GM21390 (cell line): ENCODE data around the gene RINL.

Experiments used
- ATAC-seq: cut with Tn5 transposase; IDR thresholded peaks from one replicate; pipeline ENCODE4 v1.9.1; 2021; ENCODE audit not compliant: unreplicated experiment

Gene RINL

DNA sequence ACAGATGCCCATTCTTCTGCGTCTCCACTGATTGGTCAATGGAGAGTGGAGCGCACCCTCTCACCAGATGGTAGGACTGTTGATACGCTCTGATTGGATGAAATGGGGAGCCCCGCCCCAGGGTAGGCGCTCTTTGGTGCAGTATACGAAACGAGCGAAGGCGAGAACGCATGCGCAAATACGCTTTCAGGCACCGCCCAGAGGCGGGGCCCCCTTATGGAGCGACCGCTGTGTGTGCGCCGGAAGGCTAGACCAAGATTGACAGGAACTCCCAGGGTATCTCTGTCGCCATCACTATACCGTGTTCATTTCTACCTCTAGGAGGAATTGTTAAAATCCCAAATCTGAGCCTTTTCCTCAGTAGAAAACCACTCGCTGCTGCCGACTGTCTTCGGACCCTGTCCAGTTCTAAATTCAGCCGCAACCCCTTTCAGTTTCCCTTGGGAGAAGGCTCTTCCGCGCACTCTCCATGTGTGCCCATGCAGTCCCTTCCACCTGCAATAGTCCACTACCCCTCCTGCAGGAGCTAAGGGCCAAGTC is 27.6 kb downstream of the RINL start:
- peak; percentile 55 for ATAC-seq

DNA sequence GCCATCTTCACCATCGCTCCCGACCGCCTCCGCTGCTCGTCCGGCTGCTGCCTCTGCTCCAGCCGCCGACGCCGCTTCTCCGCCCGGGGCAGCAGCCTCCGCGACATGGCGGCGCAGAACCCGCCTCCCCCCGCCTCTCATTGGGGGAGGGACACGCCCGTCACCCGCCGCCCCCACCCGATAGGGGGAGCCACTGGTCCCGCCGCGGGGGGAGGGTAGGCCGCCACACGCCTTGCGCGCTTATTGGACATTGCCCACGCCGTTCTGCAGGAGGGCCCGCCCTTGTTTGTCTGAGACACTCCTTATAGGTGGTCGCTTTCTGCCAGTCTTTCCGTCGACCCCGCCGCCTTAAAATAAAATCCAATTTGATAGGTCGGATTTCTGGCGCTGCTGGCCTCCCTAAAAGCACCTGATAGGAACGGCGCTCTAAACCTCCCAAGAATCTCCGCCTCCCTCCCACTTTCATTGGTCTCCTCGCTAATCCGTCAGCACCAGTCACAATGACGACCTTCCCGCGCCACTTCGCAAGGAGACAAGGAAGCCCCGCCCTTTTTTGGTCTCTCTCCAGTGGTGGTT is 28.1 kb downstream of the RINL start, which contains the start of gene HNRNPL:
TSS of gene HNRNPL (minus strand) at position 127 of the 576 bp plus-strand sequence. CDS start at position 107, 20 bp downstream.
- peak; percentile 51 for ATAC-seq

DNA sequence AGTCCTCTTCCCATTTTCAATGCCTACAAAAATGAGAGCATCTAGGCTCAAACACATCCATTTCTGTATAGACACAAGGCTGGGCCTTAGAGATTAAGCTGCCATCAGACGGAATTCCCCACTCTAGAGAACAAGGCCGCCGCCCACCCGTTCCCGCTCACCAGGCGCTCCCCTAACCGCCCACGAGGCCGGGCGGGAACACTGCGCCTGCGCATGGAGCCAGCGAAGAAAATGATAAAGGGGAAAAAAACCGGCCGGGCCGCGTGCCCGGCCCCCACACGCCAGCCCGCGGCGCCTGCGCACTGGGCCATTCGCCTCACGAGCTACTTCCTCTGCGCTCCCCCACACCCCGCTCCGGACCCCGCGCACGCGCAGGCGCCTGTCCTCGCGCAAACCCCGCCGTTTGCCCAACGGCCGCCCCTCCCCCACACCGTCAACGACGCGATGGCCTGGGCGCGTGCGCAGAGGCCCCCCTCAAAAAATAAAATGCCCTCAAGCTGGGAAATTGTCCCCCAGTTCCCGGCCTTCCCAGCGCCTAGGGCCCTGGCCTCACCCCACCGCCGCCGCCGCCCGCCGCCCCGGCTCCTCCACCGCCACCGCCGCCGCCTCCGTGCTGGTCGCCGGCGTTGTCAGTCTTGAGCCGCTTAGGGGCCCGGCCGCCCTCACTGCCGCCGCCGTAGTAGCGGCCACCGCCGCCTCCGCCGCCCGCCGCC is 28.8 kb downstream of the RINL start:
- ATAC-seq, result no peak

DNA sequence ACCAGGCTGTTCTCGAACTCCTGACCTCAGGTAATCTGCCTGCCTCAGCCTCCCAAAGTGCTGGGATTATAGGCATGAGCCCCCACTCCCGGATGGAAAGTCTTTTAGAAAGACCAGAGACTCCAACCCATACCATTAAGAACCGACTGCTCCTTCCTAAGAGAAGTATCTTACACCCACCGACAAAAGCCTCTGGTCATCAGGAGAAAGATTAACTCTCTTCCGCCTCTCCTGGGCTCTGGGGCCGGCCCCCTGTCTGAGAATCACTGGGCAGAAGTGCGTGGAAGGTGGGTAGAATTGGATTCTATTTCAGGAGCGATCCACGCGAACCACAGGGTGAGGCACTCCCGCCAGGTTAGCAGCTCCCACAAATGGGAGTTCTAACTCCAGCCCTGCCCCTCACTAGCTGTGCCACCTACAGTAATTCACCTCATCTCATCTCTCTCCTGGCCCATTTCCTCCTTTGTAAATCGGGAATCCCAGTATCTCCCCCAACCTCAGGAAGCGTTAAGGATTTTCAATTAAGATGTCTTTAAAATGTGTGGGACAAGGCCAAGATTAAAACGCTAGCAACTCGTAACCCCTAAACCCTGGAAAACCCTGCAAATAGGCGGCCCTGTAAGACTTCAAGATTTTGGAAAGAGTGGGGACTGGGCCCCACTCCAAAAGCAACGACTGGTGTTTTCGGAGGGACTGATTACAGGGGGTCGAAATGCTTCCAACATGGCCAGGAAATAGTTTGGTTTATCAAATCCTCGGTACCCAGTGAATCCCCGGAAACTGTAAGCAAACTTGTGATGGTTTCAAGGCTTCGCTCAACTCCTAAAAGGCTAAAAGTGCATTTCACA is 29.6 kb downstream of the RINL start:
- ATAC-seq, result no peak

DNA sequence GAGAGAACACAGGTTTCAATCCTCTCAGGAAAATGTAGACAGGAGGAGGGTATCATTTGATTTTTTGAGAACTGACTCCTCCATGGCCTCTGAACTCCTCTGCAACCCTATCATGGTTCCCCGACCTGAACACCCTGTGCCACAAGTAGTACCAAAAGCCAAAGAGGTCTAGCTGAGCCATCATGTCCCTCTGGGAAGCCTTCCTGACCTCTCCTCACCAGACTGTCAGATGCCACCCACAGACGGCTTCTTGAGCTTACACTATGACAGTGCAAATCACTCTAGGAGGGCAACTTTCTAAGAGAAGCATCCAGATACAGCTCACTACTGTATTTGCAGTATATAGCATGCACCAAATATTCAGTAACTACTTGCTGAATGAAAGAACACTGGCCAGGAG is 32.0 kb downstream of the RINL start:
- no peak for ATAC-seq

DNA sequence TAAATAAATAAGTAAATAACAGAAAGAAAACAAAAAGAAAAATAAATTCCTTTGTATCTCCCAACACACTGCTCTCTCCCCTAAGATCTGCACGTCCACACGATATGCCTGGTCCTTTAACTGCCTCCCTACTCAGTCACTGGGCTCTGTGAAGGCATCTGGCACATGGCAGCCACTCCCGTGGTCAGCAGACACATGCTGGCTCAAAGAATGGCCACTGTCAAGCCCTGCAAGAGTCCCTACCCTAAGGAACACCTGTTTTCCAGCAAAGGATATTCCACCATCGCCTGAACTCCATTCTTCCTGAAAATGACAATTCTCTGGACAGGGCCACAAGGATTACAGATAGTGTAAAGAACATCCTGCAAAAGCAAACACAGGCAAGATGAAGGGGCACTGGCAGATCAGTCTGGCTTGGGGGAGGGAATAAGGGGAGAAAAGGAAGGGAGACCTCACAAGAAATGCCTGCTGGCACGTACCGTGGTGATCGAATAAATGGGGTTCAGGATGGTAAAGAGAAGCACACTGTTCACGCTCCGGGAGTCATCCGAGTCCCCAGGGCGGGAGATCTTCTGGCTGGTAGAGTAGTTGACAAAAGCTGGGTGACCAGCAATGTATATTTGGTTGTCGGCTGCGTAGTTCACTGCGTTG is 32.6 kb downstream of the RINL start:
- no peak for ATAC-seq

DNA sequence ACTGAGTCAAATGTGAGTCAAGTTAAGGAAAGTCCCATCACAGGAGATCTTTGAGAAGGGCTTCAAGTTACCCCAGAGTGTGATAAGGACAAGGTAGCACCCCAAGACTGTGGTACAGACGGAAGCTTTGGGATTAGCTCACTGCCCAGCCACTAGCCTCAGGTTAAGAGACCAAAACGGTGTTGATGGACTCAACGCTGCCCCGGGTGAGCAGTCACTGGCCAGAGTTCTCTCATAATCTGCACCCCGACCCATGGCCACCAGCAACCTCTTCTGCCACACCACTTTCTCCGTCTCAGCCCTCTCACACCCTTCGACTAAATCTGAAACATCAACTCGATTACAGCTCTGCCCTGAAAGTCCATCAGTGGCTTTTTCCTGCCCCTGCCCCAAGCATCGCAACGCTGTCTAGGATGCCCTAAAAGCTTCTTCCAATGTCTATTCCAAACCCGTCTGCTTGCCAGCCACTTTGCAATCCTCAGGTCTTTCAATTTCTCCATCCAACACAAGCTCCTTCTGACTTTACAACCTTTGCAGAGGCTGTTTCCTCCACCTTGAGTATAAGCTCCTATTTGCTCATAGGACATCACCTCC is 33.9 kb downstream of the RINL start:
- ATAC-seq, result no peak

DNA sequence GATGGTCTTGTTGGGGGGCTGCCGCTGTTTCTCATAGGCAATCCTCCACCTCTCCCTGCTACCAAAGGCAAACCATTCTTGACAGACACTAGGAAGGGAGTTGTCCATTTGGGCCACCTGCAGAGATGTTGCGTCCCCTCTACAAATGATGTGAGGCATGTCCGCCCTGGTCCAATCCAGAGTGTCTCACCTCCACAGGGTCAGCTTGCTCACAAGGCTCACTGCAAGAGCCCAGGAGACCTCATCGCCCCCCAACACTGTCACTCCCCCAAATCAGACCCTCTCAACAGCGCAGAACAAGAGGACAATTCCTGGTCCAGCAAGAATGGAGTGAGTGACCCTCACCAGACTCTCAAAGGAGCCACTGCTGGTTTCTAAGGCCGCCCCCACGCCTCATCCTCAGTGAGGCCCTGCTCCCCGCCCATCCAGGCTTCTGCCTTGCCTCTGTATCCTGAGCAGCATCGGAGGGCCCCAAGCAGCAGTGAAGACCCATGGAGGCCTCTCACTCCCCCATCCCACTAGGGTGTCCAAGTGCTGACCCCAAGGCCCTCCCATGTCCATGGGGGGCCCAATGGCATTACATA is 34.8 kb downstream of the RINL start:
- ATAC-seq, result no peak

DNA sequence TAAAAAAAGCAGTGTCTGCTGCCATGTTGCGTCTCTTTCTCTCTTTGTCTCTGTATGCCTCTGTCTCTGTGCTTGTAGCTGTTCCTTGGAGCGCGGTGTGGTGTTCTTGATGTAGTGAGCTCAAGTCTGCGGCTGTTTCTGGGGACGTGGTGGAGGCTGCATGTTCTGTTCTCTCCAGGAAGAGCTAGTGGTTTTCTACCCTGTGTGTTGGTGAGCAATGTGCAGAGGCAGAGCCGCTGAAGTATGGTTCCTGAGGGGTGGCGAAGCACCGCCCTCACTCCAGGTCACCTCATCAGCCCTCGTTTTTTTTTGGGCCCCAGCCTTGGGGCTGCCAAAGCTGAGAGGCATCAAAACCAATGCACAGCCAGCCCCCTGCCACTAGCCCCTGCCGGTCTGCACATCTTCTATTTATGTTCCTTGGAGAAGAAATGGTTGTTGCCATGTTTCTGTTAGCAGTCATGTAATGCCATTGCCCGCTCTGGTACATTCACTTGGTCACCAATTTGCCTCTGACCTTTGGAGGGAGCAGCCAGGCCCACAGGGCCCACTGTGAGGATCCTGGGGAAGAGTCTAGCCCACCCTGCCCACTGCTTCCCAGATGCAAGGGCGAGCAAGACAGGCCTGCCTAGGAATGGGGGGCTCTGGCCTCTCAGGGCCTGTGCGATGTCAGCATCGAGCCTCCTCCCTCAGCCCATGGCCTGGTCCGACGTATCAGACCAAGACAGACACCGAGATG is 35.5 kb downstream of the RINL start:
- no peak for ATAC-seq

DNA sequence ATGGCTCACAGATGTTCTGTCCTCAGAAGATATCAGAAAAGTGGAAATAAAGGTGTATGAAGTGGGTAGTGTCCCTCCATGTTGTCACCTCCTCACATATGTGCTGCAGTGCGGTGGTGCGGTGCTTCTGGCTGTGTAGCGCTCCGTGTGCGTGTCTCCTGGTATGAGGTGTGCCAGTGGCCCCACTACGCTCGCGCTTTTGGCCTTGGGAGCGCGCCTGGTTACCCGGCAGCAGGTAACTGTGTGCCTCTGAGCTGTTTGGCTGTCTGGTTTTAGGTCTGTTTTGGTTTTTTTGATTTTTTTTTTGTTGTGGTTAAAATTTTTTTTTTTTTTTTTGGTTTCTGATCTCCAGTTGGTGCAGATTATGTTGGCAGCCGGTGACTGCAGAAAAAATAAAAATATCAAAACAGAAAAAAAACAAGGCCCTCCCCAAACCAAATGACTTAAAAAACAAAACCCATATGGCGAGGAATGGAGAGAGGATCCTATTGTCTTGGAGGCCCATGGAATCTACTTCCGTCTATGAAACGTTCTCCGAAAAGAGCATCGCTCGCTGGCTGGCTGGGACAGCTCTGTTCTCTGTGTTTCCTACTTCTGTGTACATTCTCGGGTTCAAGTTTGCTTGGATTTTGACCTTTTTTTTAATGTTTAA is 36.2 kb downstream of the RINL start:
- no peak for ATAC-seq

DNA sequence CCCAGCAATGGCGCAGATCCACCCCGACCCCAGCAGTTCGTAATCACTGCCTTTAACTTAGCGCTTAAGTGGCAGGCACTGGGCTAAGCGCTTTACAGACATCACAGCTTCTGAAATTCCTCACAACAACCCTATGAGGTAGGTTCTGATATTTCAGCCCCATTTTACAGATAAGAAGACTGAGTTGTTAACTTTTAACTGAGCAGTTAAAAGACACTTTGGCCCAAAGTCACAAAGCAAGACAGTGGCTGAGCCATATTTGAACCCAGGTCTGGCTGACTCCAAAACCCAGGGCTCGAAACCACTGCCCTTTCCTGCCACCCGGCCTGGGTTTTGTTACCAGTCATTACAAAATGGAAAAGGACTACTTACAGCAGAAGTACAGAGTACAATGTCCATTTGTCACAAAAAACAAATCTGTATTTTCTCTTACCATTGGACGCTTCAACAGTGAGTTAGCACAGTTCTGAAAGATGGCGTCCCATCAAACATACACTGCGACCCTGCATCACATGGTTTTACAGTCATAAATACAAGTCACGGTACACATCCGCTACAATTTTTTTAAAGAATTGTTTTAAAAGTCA is 36.8 kb downstream of the RINL start:
- no peak for ATAC-seq

DNA sequence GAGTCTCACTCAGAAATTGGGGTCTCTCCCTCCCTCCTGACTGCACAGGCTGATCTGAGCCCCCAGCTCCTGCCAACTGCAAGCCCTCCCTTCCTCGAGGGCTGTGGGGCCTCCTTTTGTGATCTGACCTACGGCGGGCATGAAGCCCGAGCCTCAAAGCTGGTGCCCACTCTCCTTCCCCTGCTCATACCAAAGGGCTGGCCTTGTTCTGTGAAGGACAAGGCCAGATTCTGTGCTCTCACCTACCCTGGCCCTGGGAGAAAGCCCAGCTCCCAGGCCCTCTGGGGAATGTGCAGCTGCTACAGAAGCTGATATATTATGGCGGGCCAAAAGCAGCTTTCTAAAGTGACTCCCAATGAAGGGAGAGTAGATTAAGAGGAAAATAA is 37.5 kb downstream of the RINL start:
- no peak for ATAC-seq

DNA sequence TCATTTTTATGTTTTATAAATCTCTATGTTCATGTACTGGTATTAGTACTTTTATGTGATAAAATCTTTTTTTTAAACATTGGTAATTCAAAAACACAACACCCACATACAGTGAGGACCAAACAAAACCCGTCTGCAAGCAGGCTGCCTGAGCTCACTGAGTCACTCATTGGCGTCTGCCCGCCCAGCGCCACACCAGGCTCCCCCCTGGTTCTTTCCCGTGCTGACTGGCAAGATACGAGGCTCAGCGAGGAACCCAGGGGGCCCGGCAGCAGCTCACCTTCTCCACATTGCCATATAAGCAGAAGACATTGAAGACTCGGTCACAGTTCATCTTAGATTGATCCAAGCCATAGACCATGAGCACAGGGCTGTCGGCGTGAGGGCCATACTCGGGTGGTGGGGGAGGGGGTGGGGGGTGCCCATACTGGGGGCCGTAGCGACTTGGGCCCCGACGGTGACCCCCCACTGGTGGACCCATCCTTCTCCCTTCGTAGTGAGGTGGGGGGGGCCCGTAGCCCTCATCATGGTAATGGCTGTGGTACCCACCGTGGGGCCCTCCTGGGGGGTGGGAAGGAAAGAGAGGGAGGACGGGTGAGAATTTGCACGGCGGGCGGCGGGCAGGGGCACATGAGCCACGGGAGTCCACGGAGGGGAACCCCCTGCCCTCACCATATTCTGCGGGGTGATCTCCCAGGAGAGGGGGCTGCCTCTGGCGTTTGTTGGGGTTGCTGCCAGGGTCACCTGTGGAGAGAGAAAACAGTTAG is 38.1 kb downstream of the RINL start:
- ATAC-seq, result no peak

DNA sequence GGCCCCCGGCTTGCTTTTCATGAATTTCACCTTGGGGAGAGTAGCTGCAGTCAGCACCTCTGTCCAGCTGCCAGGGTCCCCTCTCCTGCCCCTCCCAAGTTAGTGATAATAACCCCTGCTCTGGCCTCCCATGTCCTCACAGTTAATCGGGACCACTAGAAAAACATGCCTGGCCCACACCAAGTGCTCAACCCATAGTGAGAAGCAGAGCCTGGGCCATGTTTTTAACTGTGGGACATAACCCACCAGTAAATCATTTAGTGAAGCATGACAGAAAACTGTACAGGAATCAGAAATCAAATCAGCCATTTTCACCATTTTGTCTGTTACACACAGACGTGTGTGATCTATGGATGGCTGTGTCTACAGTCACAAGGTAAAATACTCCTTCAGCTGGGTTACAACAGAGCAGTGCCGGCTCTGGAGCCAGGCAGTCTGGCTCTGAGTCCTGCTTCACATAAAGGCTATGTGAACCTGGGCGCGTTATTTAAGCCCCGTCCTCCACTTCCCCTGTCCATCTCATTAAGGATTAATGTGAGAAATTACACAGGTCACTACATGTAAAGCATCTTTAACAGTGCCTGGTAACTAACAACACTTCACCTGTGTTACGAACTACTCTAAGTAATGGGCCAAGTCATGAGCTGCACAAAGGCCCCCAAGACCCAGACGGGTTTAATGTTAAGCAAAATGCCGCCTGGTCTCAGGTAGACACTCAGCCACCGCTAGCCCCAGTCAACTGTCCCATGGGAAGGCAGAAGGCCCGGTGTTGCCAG is 38.9 kb downstream of the RINL start:
- ATAC-seq, result no peak

DNA sequence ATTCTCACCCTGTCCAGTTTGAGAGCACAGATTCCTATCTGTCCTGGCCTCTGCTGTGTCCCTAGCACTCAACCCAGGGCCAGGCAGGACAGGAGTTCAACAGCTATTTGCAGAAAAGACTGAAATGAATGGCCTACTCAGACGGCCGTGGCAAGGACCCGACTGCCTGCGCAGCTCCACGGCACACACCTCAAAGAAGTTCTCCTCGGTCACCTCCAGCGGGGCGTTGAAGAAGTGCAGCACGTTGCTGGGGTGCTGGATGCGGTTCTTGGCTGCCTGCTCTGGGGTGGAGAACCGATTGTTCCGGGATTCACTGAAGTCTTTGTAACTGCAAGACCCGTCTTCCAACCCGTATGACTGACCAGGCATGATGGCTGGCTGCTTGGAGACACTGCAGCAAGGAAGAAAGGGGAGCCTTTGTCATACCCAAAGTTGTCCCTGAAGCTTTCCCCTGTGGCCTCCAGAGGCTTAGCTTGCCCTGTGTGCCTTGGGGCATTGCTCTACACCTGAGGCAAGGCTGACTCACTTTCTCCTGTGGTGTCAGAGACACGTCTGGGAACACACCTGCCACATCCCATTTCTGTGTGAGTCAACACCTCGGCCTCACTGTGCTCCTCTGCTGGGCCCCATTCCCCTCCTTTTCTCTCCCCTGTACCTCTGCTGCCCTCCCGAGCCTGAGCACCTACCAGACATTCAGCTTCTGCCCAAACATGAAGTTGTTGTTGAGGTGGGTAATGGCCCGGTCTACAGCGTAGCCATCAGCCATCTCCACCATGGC is 39.7 kb downstream of the RINL start:
- no peak for ATAC-seq

DNA sequence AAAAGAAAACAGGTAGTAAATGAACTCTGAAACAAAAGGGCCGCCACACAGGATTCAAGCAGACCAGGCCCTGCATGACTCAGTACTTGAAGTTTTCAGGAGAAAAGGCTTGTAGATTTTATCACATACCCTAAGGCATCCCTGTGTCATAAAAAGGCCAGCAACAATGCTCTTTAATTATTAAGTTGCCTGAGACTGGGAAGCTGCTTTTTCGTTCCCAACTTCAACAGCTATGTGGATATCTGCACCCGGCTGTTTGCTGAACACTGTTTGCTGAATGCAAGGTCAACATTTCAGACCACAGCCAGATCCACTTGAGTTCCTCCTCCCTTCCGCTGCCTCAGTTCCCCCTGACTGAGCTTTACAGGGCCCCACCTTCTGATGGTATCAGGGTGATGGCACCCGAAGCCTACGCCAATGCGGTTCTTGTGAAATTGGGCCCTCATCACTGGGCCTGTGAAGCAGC is 40.4 kb downstream of the RINL start:
- ATAC-seq, result no peak
